ENCODE measurements around the gene CBX8.

CBX8 gene

GRCh38 chr17:79750650-79751545 is 46.0 kb downstream of the CBX8 start:
- no peak for DNase-seq (ENCODE audit: low spot score)

- no peak for DNase-seq (ENCODE audit: low spot score)
Measured at GRCh38 chr17:79749958-79750357, 46.9 kb downstream of the CBX8 start.

- DNase-seq (ENCODE audit: low spot score): peak; percentile 66
Measured at GRCh38 chr17:79749156-79749815, 47.6 kb downstream of the CBX8 start.

GRCh38 chr17:79748295-79749099 is 48.4 kb downstream of the CBX8 start:
- DNase-seq (ENCODE audit: low spot score): no peak

GRCh38 chr17:79747508-79748294 is 49.2 kb downstream of the CBX8 start:
- no peak for DNase-seq (ENCODE audit: low spot score)

GRCh38 chr17:79746889-79747507 is 49.9 kb downstream of the CBX8 start:
- no peak for DNase-seq (ENCODE audit: low spot score)

GRCh38 chr17:79745641-79746105 is 51.2 kb downstream of the CBX8 start:
- DNase-seq (ENCODE audit: low spot score): no peak

- DNase-seq (ENCODE audit: low spot score): no peak
Measured at GRCh38 chr17:79743614-79744013, 53.3 kb downstream of the CBX8 start.

GRCh38 chr17:79742951-79743476 is 53.9 kb downstream of the CBX8 start:
- no peak for DNase-seq (ENCODE audit: low spot score)

- no peak for DNase-seq (ENCODE audit: low spot score)
Measured at GRCh38 chr17:79742589-79742918, 54.3 kb downstream of the CBX8 start.
